Measurements from ENCODE around the gene ACOX3. TPM values are rescaled to one million over a fixed set of nuclear protein-coding genes. Genes with fewer than 3 reads are reported as not detected.
A peak's percentile ranks its signal among the peaks of the same experiment; 100 is the strongest.
"Not testable (repeated sequence)": the region's sequence is repeated elsewhere in the genome, so short reads cannot be mapped to it uniquely, and the experiment has no call there.

Gene ACOX3
- polyA plus RNA-seq, 2 donors, result 31.8 to 36.1 TPM

DNA sequence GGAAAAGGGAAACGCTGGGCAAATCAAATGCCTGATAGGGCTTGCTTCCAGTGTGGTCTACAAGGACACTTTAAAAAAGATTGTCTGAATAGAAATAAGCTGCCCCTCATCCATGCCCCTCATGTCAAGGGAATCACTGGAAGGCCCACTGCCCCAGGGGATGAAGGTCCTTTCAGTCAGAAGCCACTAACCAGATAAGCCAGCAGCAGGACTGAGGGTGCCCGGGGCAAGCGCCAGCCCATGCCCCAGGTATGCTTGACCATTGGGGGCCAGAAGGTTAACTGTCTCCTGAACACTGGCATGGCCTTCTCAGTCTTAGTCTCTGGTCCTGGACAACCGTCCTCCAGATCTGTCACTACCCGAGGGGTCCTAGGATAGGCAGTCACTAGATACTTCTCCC is 17.7 kb downstream of the ACOX3 start:
- Histone ChIP-seq H3K9me3 (ENCODE audit: control insufficient read depth in 2 of 2, insufficient read depth in 1 of 2, low read depth in 1 of 2, low read length in 1 of 2) (no peaks in the 10 kb centered on the region), H3K27ac (ENCODE audit: low read depth in 2 of 2, low read length in 1 of 2) (peak overlapping the region in 1 of 2 donors; percentile 67), H3K27me3 (ENCODE audit: control insufficient read depth in 1 of 2, insufficient read depth in 2 of 2, low read length in 2 of 2) (no peaks in the 10 kb centered on the region), H3K4me3 (ENCODE audit: low read depth in 1 of 2, low read length in 2 of 2) (no peak overlapping the region), H3K4me1 (ENCODE audit: control insufficient read depth in 2 of 2, insufficient read depth in 2 of 2, low read length in 1 of 2) (peaks cover 12 to 25% of the 10 kb centered on the region in 2 donors), H3K36me3 (ENCODE audit: control insufficient read depth in 2 of 2, insufficient read depth in 2 of 2, low read length in 1 of 2) (peaks cover 0 to 5% of the 10 kb centered on the region in 2 donors)
- WGBS, 2 donors, result 84 to 90% methylated on average over 5 of the region's 5 CpGs

GRCh38 chr4:8422327-8422726 is 18.2 kb downstream of the ACOX3 start:
- 46 to 50% methylated on average over 4 of the region's 4 CpGs for WGBS, 2 donors
- Histone ChIP-seq H3K4me3 (ENCODE audit: low read depth in 1 of 2, low read length in 2 of 2) (no peak overlapping the region), H3K27me3 (ENCODE audit: control insufficient read depth in 1 of 2, insufficient read depth in 2 of 2, low read length in 2 of 2) (no peaks in the 10 kb centered on the region), H3K4me1 (ENCODE audit: control insufficient read depth in 2 of 2, insufficient read depth in 2 of 2, low read length in 1 of 2) (peaks cover 9 to 21% of the 10 kb centered on the region in 2 donors), H3K27ac (ENCODE audit: low read depth in 2 of 2, low read length in 1 of 2) (peak overlapping the region in 1 of 2 donors; percentile 67), H3K36me3 (ENCODE audit: control insufficient read depth in 2 of 2, insufficient read depth in 2 of 2, low read length in 1 of 2) (peaks cover 0 to 5% of the 10 kb centered on the region in 2 donors), H3K9me3 (ENCODE audit: control insufficient read depth in 2 of 2, insufficient read depth in 1 of 2, low read depth in 1 of 2, low read length in 1 of 2) (no peaks in the 10 kb centered on the region)

GRCh38 chr4:8420151-8420550 is 20.4 kb downstream of the ACOX3 start:
- Histone ChIP-seq H3K36me3 (ENCODE audit: control insufficient read depth in 2 of 2, insufficient read depth in 2 of 2, low read length in 1 of 2) (peaks cover under 1 to 20% of the 10 kb centered on the region in 2 donors), H3K27ac (ENCODE audit: low read depth in 2 of 2, low read length in 1 of 2) (peak overlapping the region; percentile 15 to 73), H3K4me1 (ENCODE audit: control insufficient read depth in 2 of 2, insufficient read depth in 2 of 2, low read length in 1 of 2) (peaks cover 6 to 18% of the 10 kb centered on the region in 2 donors)
- not testable (repeated sequence) for H3K9me3 ChIP-seq (ENCODE audit: control insufficient read depth in 2 of 2, insufficient read depth in 1 of 2, low read depth in 1 of 2, low read length in 1 of 2); H3K27me3 ChIP-seq (ENCODE audit: control insufficient read depth in 1 of 2, insufficient read depth in 2 of 2, low read length in 2 of 2); H3K4me3 ChIP-seq (ENCODE audit: low read depth in 1 of 2, low read length in 2 of 2)

- no peak overlapping the region for H3K4me3 ChIP-seq (ENCODE audit: low read depth in 1 of 2, low read length in 2 of 2)
- H3K4me1 ChIP-seq (ENCODE audit: control insufficient read depth in 2 of 2, insufficient read depth in 2 of 2, low read length in 1 of 2), result peaks cover 6 to 18% of the 10 kb centered on the region in 2 donors
- H3K36me3 ChIP-seq (ENCODE audit: control insufficient read depth in 2 of 2, insufficient read depth in 2 of 2, low read length in 1 of 2), result peaks cover 2 to 23% of the 10 kb centered on the region in 2 donors
- 79 to 83% methylated on average over 12 of the region's 12 CpGs for WGBS, 2 donors
- H3K27me3 ChIP-seq (ENCODE audit: control insufficient read depth in 1 of 2, insufficient read depth in 2 of 2, low read length in 2 of 2), result no peaks in the 10 kb centered on the region
- H3K27ac ChIP-seq (ENCODE audit: low read depth in 2 of 2, low read length in 1 of 2), result peak overlapping the region; percentile 15 to 73
- no peaks in the 10 kb centered on the region for H3K9me3 ChIP-seq (ENCODE audit: control insufficient read depth in 2 of 2, insufficient read depth in 1 of 2, low read depth in 1 of 2, low read length in 1 of 2)
Measured at GRCh38 chr4:8419222-8420041, 21.1 kb downstream of the ACOX3 start.

- Histone ChIP-seq H3K27me3 (ENCODE audit: control insufficient read depth in 1 of 2, insufficient read depth in 2 of 2, low read length in 2 of 2) (no peaks in the 10 kb centered on the region), H3K9me3 (ENCODE audit: control insufficient read depth in 2 of 2, insufficient read depth in 1 of 2, low read depth in 1 of 2, low read length in 1 of 2) (no peaks in the 10 kb centered on the region), H3K27ac (ENCODE audit: low read depth in 2 of 2, low read length in 1 of 2) (no peak overlapping the region), H3K36me3 (ENCODE audit: control insufficient read depth in 2 of 2, insufficient read depth in 2 of 2, low read length in 1 of 2) (peaks cover 2 to 40% of the 10 kb centered on the region in 2 donors), H3K4me3 (ENCODE audit: low read depth in 1 of 2, low read length in 2 of 2) (no peak overlapping the region), H3K4me1 (ENCODE audit: control insufficient read depth in 2 of 2, insufficient read depth in 2 of 2, low read length in 1 of 2) (peaks cover 3 to 11% of the 10 kb centered on the region in 2 donors)
- 82 to 87% methylated on average over 11 of the region's 11 CpGs for WGBS, 2 donors
Measured at GRCh38 chr4:8417071-8417614, 23.4 kb downstream of the ACOX3 start.

- Histone ChIP-seq H3K4me3 (ENCODE audit: low read depth in 1 of 2, low read length in 2 of 2) (no peak overlapping the region), H3K27me3 (ENCODE audit: control insufficient read depth in 1 of 2, insufficient read depth in 2 of 2, low read length in 2 of 2) (no peaks in the 10 kb centered on the region), H3K27ac (ENCODE audit: low read depth in 2 of 2, low read length in 1 of 2) (no peak overlapping the region), H3K9me3 (ENCODE audit: control insufficient read depth in 2 of 2, insufficient read depth in 1 of 2, low read depth in 1 of 2, low read length in 1 of 2) (no peaks in the 10 kb centered on the region), H3K36me3 (ENCODE audit: control insufficient read depth in 2 of 2, insufficient read depth in 2 of 2, low read length in 1 of 2) (peaks cover 5 to 54% of the 10 kb centered on the region in 2 donors), H3K4me1 (ENCODE audit: control insufficient read depth in 2 of 2, insufficient read depth in 2 of 2, low read length in 1 of 2) (peaks cover 2 to 12% of the 10 kb centered on the region in 2 donors)
- 81 to 87% methylated on average over 2 of the region's 2 CpGs for WGBS, 2 donors
Measured at GRCh38 chr4:8414377-8414776, 26.1 kb downstream of the ACOX3 start.

DNA sequence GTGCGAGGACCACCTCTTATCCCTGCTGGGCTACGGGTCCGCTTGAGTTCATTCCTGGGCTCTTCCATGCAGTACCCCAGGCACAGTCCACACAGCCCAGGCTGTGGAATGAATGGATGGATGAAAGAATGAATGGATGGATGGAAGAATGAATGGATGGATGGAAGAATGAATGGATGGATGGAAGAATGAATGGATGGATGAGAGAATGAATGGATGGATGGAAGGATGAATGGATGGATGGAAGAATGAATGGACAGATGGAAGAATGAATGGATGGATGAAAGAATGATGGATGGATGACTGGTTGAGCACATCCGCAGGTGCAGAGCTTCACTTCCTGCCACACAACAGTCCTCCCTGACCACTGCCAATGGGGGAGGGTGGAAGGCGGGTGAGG is 28.2 kb downstream of the ACOX3 start:
- Histone ChIP-seq H3K27ac (ENCODE audit: low read depth in 2 of 2, low read length in 1 of 2) (no peak overlapping the region), H3K9me3 (ENCODE audit: control insufficient read depth in 2 of 2, insufficient read depth in 1 of 2, low read depth in 1 of 2, low read length in 1 of 2) (no peaks in the 10 kb centered on the region), H3K4me1 (ENCODE audit: control insufficient read depth in 2 of 2, insufficient read depth in 2 of 2, low read length in 1 of 2) (peaks cover 2 to 14% of the 10 kb centered on the region in 2 donors), H3K4me3 (ENCODE audit: low read depth in 1 of 2, low read length in 2 of 2) (no peak overlapping the region), H3K27me3 (ENCODE audit: control insufficient read depth in 1 of 2, insufficient read depth in 2 of 2, low read length in 2 of 2) (no peaks in the 10 kb centered on the region), H3K36me3 (ENCODE audit: control insufficient read depth in 2 of 2, insufficient read depth in 2 of 2, low read length in 1 of 2) (peaks cover 5 to 63% of the 10 kb centered on the region in 2 donors)
- 94 to 95% methylated on average over 5 of the region's 5 CpGs for WGBS, 2 donors

DNA sequence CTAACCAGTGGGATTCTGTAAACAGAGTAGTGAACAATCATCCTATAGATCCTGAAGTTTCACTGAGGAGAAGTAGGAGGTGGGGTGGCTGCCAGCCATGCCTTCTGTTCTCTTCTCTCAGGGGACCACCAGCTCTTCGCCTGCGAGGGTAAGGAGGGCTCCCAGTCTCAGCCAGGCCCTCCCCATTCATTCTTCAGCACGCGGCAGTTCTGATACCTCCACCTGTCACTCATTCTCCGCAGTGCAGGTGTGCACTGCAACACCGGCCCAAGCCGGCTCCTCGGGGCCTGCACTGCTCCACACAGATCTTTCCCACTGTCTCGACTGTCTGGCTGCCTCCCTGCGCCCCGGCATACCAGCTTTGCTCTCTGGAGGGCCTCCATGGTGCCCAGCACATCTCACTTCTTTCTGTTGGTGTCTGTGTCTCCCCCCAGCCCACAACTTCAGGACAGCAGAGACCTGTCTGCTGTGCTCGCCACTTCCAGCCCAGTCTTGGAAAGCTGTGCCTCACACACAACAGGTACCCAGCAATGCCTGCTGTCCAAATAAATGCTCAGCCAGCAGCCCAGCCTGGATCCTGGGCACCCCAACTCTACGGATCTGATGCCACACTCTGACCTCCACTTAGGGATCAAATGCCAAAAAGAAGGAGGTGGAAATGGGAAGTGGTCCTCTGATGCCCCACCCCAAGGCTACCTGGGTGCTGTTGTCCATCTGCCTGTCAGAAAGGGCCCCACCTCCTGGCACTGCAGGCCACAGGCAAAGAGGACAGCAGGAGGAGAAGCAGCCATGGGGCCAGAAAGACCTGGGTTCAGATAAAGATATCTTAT is 29.0 kb downstream of the ACOX3 start:
- WGBS, 2 donors, result 86 to 91% methylated on average over 13 of the region's 13 CpGs
- Histone ChIP-seq H3K36me3 (ENCODE audit: control insufficient read depth in 2 of 2, insufficient read depth in 2 of 2, low read length in 1 of 2) (peaks cover 5 to 60% of the 10 kb centered on the region in 2 donors), H3K27ac (ENCODE audit: low read depth in 2 of 2, low read length in 1 of 2) (no peak overlapping the region), H3K4me1 (ENCODE audit: control insufficient read depth in 2 of 2, insufficient read depth in 2 of 2, low read length in 1 of 2) (peaks cover 2 to 14% of the 10 kb centered on the region in 2 donors), H3K27me3 (ENCODE audit: control insufficient read depth in 1 of 2, insufficient read depth in 2 of 2, low read length in 2 of 2) (no peaks in the 10 kb centered on the region), H3K9me3 (ENCODE audit: control insufficient read depth in 2 of 2, insufficient read depth in 1 of 2, low read depth in 1 of 2, low read length in 1 of 2) (no peaks in the 10 kb centered on the region), H3K4me3 (ENCODE audit: low read depth in 1 of 2, low read length in 2 of 2) (no peak overlapping the region)

GRCh38 chr4:8410641-8411271 is 29.8 kb downstream of the ACOX3 start:
- H3K4me3 ChIP-seq (ENCODE audit: low read depth in 1 of 2, low read length in 2 of 2), result no peak overlapping the region
- 76 to 77% methylated on average over 26 of the region's 26 CpGs for WGBS, 2 donors
- no peaks in the 10 kb centered on the region for H3K27me3 ChIP-seq (ENCODE audit: control insufficient read depth in 1 of 2, insufficient read depth in 2 of 2, low read length in 2 of 2)
- H3K27ac ChIP-seq (ENCODE audit: low read depth in 2 of 2, low read length in 1 of 2), result peak overlapping the region in 1 of 2 donors; percentile 43
- H3K9me3 ChIP-seq (ENCODE audit: control insufficient read depth in 2 of 2, insufficient read depth in 1 of 2, low read depth in 1 of 2, low read length in 1 of 2), result no peaks in the 10 kb centered on the region
- H3K36me3 ChIP-seq (ENCODE audit: control insufficient read depth in 2 of 2, insufficient read depth in 2 of 2, low read length in 1 of 2), result peaks cover 11 to 58% of the 10 kb centered on the region in 2 donors
- H3K4me1 ChIP-seq (ENCODE audit: control insufficient read depth in 2 of 2, insufficient read depth in 2 of 2, low read length in 1 of 2), result peaks cover 2 to 14% of the 10 kb centered on the region in 2 donors
